Common myeloid progenitor, CD34-positive (primary cell): ENCODE data around the gene CCDC32.

Experiments
- CTCF ChIA-PET: fragments of 350-600 bp; sonication (Branson Sonifier 250); formaldehyde crosslinking; loops from one replicate; lab custom pipeline; 2021; ENCODE audit warnings: antibody characterized with exemption; lab: Charles Lee
- POLR2A ChIA-PET: fragments of 350-600 bp; sonication (Branson Sonifier 250); formaldehyde crosslinking; loops from one replicate; lab custom pipeline; 2021; ENCODE audit warnings: antibody characterized with exemption; lab: Charles Lee
- DNase-seq, 3 donors: peaks; one replicate each; pipeline versions ENCODE4 v3.0.0 to v3.0.0-alpha.2; 2013
- H3K27ac ChIP-seq, 2 experiments: 1 replicate in 1 of 2; 2 replicates in 1 of 2; pipeline ENCODE4 v1.7.0; 2013; ENCODE audit warnings: inconsistent platforms in 2 of 2, low read length in 2 of 2, mild to moderate bottlenecking in 2 of 2, low read depth in 1 of 2, moderate library complexity in 1 of 2; ENCODE audit not compliant: severe bottlenecking in 2 of 2, insufficient read depth in 1 of 2, poor library complexity in 1 of 2
- H3K27me3 ChIP-seq, 5 experiments: replicated peaks in 2 of 5; 1 replicate in 3 of 5; 2 replicates in 2 of 5; pipeline versions ENCODE4 v1.6.1 to v1.7.0; 2013; ENCODE audit warnings: low read length in 4 of 5, mild to moderate bottlenecking in 2 of 5, moderate library complexity in 2 of 5, inconsistent platforms in 1 of 5; ENCODE audit not compliant: insufficient read depth in 5 of 5, control insufficient read depth in 4 of 5
- H3K36me3 ChIP-seq, 4 experiments: 1 replicate in 2 of 4; 2 replicates in 2 of 4; pipeline versions ENCODE4 v1.6.1 to v1.7.0; 2013; ENCODE audit warnings: low read length in 3 of 4, control low read depth in 1 of 4, mild to moderate bottlenecking in 1 of 4; ENCODE audit not compliant: control insufficient read depth in 4 of 4, insufficient read depth in 4 of 4
- H3K4me1 ChIP-seq, 4 experiments: 1 replicate in 3 of 4; 2 replicates in 1 of 4; pipeline versions ENCODE4 v1.6.1 to v1.7.1; 2013; ENCODE audit warnings: low read length in 3 of 4, mild to moderate bottlenecking in 3 of 4, control low read depth in 1 of 4, inconsistent platforms in 1 of 4, moderate library complexity in 1 of 4; ENCODE audit not compliant: control insufficient read depth in 4 of 4, insufficient read depth in 4 of 4; ENCODE audit errors: control extremely low read depth in 1 of 4
- H3K4me3 ChIP-seq, 7 experiments: 1 replicate in 4 of 7; 2 replicates in 3 of 7; pipeline versions ENCODE4 v1.5.1 to v1.7.0; 2013; ENCODE audit warnings: mild to moderate bottlenecking in 7 of 7, low read length in 6 of 7, moderate library complexity in 6 of 7, inconsistent platforms in 2 of 7, low read depth in 2 of 7, control low read depth in 1 of 7; ENCODE audit not compliant: insufficient read depth in 4 of 7, control insufficient read depth in 1 of 7; ENCODE audit errors: extremely low read depth in 1 of 7
- H3K9me3 ChIP-seq, 5 experiments: 1 replicate in 4 of 5; 2 replicates in 1 of 5; pipeline versions ENCODE4 v1.6.1 to v1.7.1; 2013; ENCODE audit warnings: low read length in 4 of 5, mild to moderate bottlenecking in 2 of 5, inconsistent platforms in 1 of 5, low read depth in 1 of 5, moderate library complexity in 1 of 5; ENCODE audit not compliant: control insufficient read depth in 4 of 5, insufficient read depth in 2 of 5; ENCODE audit errors: control extremely low read depth in 1 of 5
- whole genome bisulfite sequencing: methylation state at CpG from one replicate; pipeline ENCODE4 v1.1.5; 2013; ENCODE audit not compliant: insufficient coverage; 5-methylcytosine and 5-hydroxymethylcytosine counted together

CCDC32 gene

DNA sequence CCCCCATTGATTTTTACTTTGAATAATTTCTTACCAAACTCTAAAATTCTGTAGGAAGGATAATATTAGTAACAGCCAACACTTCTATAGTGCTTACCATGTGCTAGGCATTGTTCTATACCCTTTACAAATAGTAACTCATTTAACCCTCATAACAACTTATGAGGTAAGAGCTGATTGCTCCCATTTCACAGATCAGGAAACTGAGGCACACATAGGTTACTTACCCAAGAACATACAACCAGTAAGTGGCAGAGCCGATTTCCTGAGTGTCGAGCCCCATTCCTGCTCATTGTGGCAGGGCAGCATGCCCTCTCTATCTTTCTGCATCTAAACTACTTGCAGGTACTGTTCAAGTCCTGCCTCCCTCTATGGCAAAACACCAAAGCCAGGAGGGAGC, 9.0 kb downstream of the CCDC32 start:
- Histone ChIP-seq H3K27ac (no peak overlapping the region), H3K36me3 (peaks cover 4 to 30% (median 20%) of the 10 kb centered on the region in 4 experiments), H3K4me1 (no peaks in the 10 kb centered on the region), H3K9me3 (no peaks in the 10 kb centered on the region), H3K27me3 (no peaks in the 10 kb centered on the region), H3K4me3 (no peak overlapping the region)
- 95% methylated on average over 2 of the region's 2 CpGs for WGBS
- no peak for DNase-seq
- ChIA-PET POLR2A (no interaction called here), CTCF (no interaction called here)

- 100% methylated on average over 2 of the region's 4 CpGs for WGBS
- no peak overlapping the region for H3K27ac ChIP-seq
- no peaks in the 10 kb centered on the region for H3K9me3 ChIP-seq
- H3K36me3 ChIP-seq = peaks cover 4 to 45% (median 27%) of the 10 kb centered on the region in 4 experiments
- H3K27me3 ChIP-seq = no peaks in the 10 kb centered on the region
- ChIA-PET CTCF (no interaction called here), POLR2A (no interaction called here)
- no peak for DNase-seq
- no peak overlapping the region for H3K4me3 ChIP-seq
- H3K4me1 ChIP-seq = no peaks in the 10 kb centered on the region
These were observed 10.7 kb downstream of the CCDC32 start for GRCh38 chr15:40554161-40554525.

DNA sequence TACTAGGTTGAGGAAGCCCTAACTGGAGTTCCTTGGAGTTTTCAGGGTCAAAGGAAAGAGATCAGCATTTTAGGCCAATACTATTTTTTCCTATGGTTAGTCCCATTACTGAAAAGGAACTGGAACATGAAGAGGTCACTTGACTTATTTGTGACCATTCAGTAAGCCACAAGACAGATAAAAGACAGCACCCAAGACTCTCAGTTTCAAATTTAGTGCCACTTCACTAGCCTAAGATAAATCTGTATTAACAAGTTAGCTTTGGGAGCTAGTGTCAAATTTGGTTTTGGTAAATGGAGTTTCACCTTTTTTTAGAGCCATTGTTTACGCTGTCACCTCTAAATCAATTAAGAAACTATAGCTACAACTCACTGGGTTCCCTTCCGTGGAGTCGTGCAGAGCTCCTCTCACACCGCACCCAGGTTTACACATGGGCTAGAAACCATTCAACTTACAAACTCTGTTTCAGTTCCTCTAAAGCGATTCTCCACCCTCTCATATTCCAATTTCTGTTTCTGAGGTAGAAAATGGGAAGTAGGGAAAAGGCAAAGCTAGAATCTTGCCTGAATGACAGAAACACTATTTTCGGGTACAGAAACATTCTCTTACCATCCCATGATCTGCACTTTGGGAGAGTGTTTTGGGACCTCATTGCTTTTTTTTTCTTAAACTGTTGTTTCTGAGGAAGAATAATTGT, 14.4 kb downstream of the CCDC32 start:
- ChIA-PET CTCF (no interaction called here), POLR2A (no interaction called here)
- Histone ChIP-seq H3K27ac (no peak overlapping the region), H3K36me3 (peaks cover 0 to 46% (median 24%) of the 10 kb centered on the region in 4 experiments), H3K4me3 (no peak overlapping the region), H3K4me1 (no peaks in the 10 kb centered on the region), H3K9me3 (no peaks in the 10 kb centered on the region), H3K27me3 (no peaks in the 10 kb centered on the region)
- WGBS = no CpG with 5 or more reads among the region's 6 CpGs
- DNase-seq = peak in 2 of 3 donors; percentile 4 to 23

GRCh38 chr15:40549894-40550293, 14.9 kb downstream of the CCDC32 start:
- Histone ChIP-seq H3K36me3 (peaks cover 0 to 41% (median 22%) of the 10 kb centered on the region in 4 experiments), H3K27me3 (no peaks in the 10 kb centered on the region), H3K9me3 (no peaks in the 10 kb centered on the region), H3K27ac (no peak overlapping the region), H3K4me1 (no peaks in the 10 kb centered on the region), H3K4me3 (no peak overlapping the region)
- DNase-seq = no peak
- CTCF ChIA-PET = no interaction called here
- POLR2A ChIA-PET = no interaction called here
- WGBS = 87% methylated on average over 8 of the region's 9 CpGs

- POLR2A ChIA-PET = no interaction called here
- CTCF ChIA-PET = interaction anchor here (1.5 kb wide), 1 partner anchor 10 kb away, joined by 5 read pairs; no protein-coding TSS in a partner anchor
- no peak for DNase-seq
- 100% methylated on average over 2 of the region's 2 CpGs for WGBS
- Histone ChIP-seq H3K27ac (no peak overlapping the region), H3K36me3 (peaks cover 0 to 33% (median 19%) of the 10 kb centered on the region in 4 experiments), H3K9me3 (no peaks in the 10 kb centered on the region), H3K27me3 (no peaks in the 10 kb centered on the region), H3K4me3 (no peak overlapping the region), H3K4me1 (peaks cover 0 to 9% (median 9%) of the 10 kb centered on the region in 4 experiments)
These were observed 16.2 kb downstream of the CCDC32 start for GRCh38 chr15:40548610-40549009.

DNA sequence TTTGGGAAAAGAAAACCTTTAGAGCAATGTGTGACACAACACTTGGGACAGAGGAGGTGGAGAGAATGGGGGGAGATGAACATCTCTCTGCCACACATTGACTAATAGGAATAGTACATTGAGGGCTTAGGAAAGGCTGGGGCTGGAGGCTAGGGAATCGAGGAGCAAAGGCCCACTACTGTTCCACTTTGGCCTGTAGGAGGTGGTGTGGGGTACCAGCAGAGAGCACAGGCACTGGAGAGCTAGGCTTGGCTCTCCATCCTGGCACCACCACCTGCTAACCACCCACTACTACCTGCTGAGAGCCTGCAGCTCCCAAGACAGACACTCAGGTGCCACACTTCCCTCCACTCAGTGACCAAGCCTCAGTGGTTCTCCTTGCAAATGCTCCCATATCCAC, 19.4 kb downstream of the CCDC32 start:
- CTCF ChIA-PET = interaction anchor here (0.6 kb wide), 1 partner anchor 671 kb away, joined by 3 read pairs; no protein-coding TSS in a partner anchor
- Histone ChIP-seq H3K4me1 (peaks cover 0 to 11% (median 10%) of the 10 kb centered on the region in 4 experiments), H3K9me3 (no peaks in the 10 kb centered on the region), H3K27ac (no peak overlapping the region), H3K27me3 (no peaks in the 10 kb centered on the region), H3K4me3 (no peak overlapping the region), H3K36me3 (peaks cover 0 to 21% (median 11%) of the 10 kb centered on the region in 4 experiments)
- no CpG with 5 or more reads among the region's 1 CpG for WGBS
- POLR2A ChIA-PET = no interaction called here
- no peak for DNase-seq

GRCh38 chr15:40543631-40544294, 21.1 kb downstream of the CCDC32 start:
- H3K9me3 ChIP-seq = no peaks in the 10 kb centered on the region
- H3K27me3 ChIP-seq = no peaks in the 10 kb centered on the region
- CTCF ChIA-PET = interaction anchor here (0.6 kb wide), 1 partner anchor 11 kb away, joined by 3 read pairs; no protein-coding TSS in a partner anchor
- H3K4me1 ChIP-seq = peaks cover 0 to 11% (median 10%) of the 10 kb centered on the region in 4 experiments
- POLR2A ChIA-PET = interaction anchor here (0.6 kb wide), 1 partner anchor 125 kb away, joined by 3 read pairs; no protein-coding TSS in a partner anchor
- peak in 2 of 3 donors; percentile 49 to 53 for DNase-seq
- no peak overlapping the region for H3K27ac ChIP-seq
- peaks cover 0 to 7% (median 5%) of the 10 kb centered on the region in 4 experiments for H3K36me3 ChIP-seq
- no peak overlapping the region for H3K4me3 ChIP-seq
- WGBS = 89% methylated on average over 5 of the region's 5 CpGs
